ENCODE results near the gene PGAM2. TPM values are rescaled to one million over a fixed set of nuclear protein-coding genes. Genes with fewer than 3 reads are reported as not detected.
A peak's percentile ranks its signal among the peaks of the same experiment; 100 is the strongest.

The PGAM2 gene
- total RNA-seq, 1 donor from 2014 or later, result 1.8 TPM

GRCh38 chr7:44101966-44102845 is 36.8 kb upstream of the PGAM2 start:
- Mint-ChIP-seq H3K27me3 (ENCODE audit: low read depth) (no peaks in the 10 kb centered on the region), H3K36me3 (ENCODE audit: low read depth) (peaks cover 2% of the 10 kb centered on the region), H3K27ac (ENCODE audit: unreplicated experiment) (no peak overlapping the region), H3K4me1 (peaks cover 22% of the 10 kb centered on the region), H3K9me3 (no peaks in the 10 kb centered on the region), H3K4me3 (peak overlapping the region; percentile 81)
- DNase-seq (ENCODE audit: low read depth, low spot score), result no peak
- no peak for TF ChIP-seq CTCF (conservative IDR thresholded peaks at IDR 0.05)

- no peak overlapping the region for H3K27ac Mint-ChIP-seq (ENCODE audit: unreplicated experiment)
- H3K9me3 Mint-ChIP-seq, result no peaks in the 10 kb centered on the region
- DNase-seq (ENCODE audit: low read depth, low spot score), result no peak
- H3K36me3 Mint-ChIP-seq (ENCODE audit: low read depth), result peaks cover 2% of the 10 kb centered on the region
- peaks cover 22% of the 10 kb centered on the region for H3K4me1 Mint-ChIP-seq
- no peak for TF ChIP-seq CTCF (conservative IDR thresholded peaks at IDR 0.05)
- H3K4me3 Mint-ChIP-seq, result peak overlapping the region; percentile 58
- no peaks in the 10 kb centered on the region for H3K27me3 Mint-ChIP-seq (ENCODE audit: low read depth)
Observed at GRCh38 chr7:44101303-44101965, 36.1 kb upstream of the PGAM2 start.

GRCh38 chr7:44100458-44101302 is 35.3 kb upstream of the PGAM2 start:
- peak overlapping the region; percentile 69 for H3K27ac Mint-ChIP-seq (ENCODE audit: unreplicated experiment)
- no peaks in the 10 kb centered on the region for H3K36me3 Mint-ChIP-seq (ENCODE audit: low read depth)
- peak overlapping the region; percentile 58 for H3K4me3 Mint-ChIP-seq
- peaks cover 15% of the 10 kb centered on the region for H3K4me1 Mint-ChIP-seq
- no peak for TF ChIP-seq CTCF (conservative IDR thresholded peaks at IDR 0.05)
- H3K9me3 Mint-ChIP-seq, result no peaks in the 10 kb centered on the region
- no peak for DNase-seq (ENCODE audit: low read depth, low spot score)
- H3K27me3 Mint-ChIP-seq (ENCODE audit: low read depth), result no peaks in the 10 kb centered on the region

- Mint-ChIP-seq H3K4me1 (peaks cover 12% of the 10 kb centered on the region), H3K4me3 (no peak overlapping the region), H3K36me3 (ENCODE audit: low read depth) (no peaks in the 10 kb centered on the region), H3K27me3 (ENCODE audit: low read depth) (no peaks in the 10 kb centered on the region), H3K9me3 (no peaks in the 10 kb centered on the region), H3K27ac (ENCODE audit: unreplicated experiment) (no peak overlapping the region)
- no peak for TF ChIP-seq CTCF (conservative IDR thresholded peaks at IDR 0.05)
- DNase-seq (ENCODE audit: low read depth, low spot score), result no peak
Observed at GRCh38 chr7:44099669-44100068, 34.3 kb upstream of the PGAM2 start.
